ENCODE data around the gene NAA10. TPM values are rescaled to one million over a fixed set of nuclear protein-coding genes. Genes with fewer than 3 reads are reported as not detected.

Gene NAA10
- total RNA-seq, 4 donors from 2014 or later, result 48.0 to 152 (median 73.8) TPM

- WGBS, 2 donors, result 81% methylated on average over 10 of the region's 12 CpGs; no CpG with 5 or more reads in 1 of the 2 donors
- H3K27me3 ChIP-seq, result no peaks in the 10 kb centered on the region
- H3K9me3 ChIP-seq, result no peaks in the 10 kb centered on the region
- no peaks in the 10 kb centered on the region for H3K36me3 ChIP-seq
- TF ChIP-seq POLR2A (IDR thresholded peaks at IDR 0.05) (no peak), EP300 (IDR thresholded peaks at IDR 0.05) (no peak), CTCF (IDR thresholded peaks at IDR 0.05) (no peak)
- H3K4me3 ChIP-seq, result no peak overlapping the region
- no peak for DNase-seq (ENCODE audit: low spot score in 2 of 2)
- peaks cover 0 to 21% (median 2%) of the 10 kb centered on the region in 4 donors for H3K4me1 ChIP-seq
- no peak overlapping the region for H3K27ac ChIP-seq
Measured at GRCh38 chrX:153907456-153907855, 27.4 kb downstream of the NAA10 start.

- Histone ChIP-seq H3K36me3 (no peaks in the 10 kb centered on the region), H3K27me3 (no peaks in the 10 kb centered on the region), H3K9me3 (no peaks in the 10 kb centered on the region), H3K27ac (no peak overlapping the region), H3K4me3 (no peak overlapping the region), H3K4me1 (peaks cover 0 to 31% (median 2%) of the 10 kb centered on the region in 4 donors)
- no peak for TF ChIP-seq EP300 (IDR thresholded peaks at IDR 0.05)
- no peak for TF ChIP-seq CTCF (IDR thresholded peaks at IDR 0.05)
- TF ChIP-seq POLR2A (IDR thresholded peaks at IDR 0.05), result no peak
- WGBS, 2 donors, result 77 to 90% methylated on average over 2 to 17 of the region's 27 CpGs
- no peak for DNase-seq (ENCODE audit: low spot score in 2 of 2)
Measured at GRCh38 chrX:153906126-153906917, 28.5 kb downstream of the NAA10 start.

GRCh38 chrX:153905481-153906095, 29.2 kb downstream of the NAA10 start:
- H3K4me3 ChIP-seq, result peak overlapping the region in 1 of 4 donors; percentile 33
- H3K36me3 ChIP-seq, result no peaks in the 10 kb centered on the region
- no peaks in the 10 kb centered on the region for H3K9me3 ChIP-seq
- H3K27me3 ChIP-seq, result no peaks in the 10 kb centered on the region
- TF ChIP-seq CTCF (IDR thresholded peaks at IDR 0.05), result no peak
- no peak for TF ChIP-seq POLR2A (IDR thresholded peaks at IDR 0.05)
- no peak for TF ChIP-seq EP300 (IDR thresholded peaks at IDR 0.05)
- DNase-seq (ENCODE audit: low spot score in 2 of 2), result no peak
- H3K4me1 ChIP-seq, result peaks cover 0 to 38% (median 5%) of the 10 kb centered on the region in 4 donors
- WGBS, 2 donors, result 83 to 90% methylated on average over 8 to 10 of the region's 32 CpGs
- no peak overlapping the region for H3K27ac ChIP-seq

GRCh38 chrX:153903991-153904957, 30.6 kb downstream of the NAA10 start, which contains the start of gene AVPR2:
Gene AVPR2, plus strand, starts transcription at chrX:153904673. Its CDS starts 473 bp downstream, at chrX:153905146.
- peak within 1 kb of the TSS in 2 of 4 donors; percentile 34 to 61 for H3K27ac ChIP-seq
- H3K4me1 ChIP-seq, result peaks cover 0 to 39% (median 6%) of the 10 kb centered on the region in 4 donors
- no peaks in the 10 kb centered on the region for H3K36me3 ChIP-seq
- no peaks in the 10 kb centered on the region for H3K9me3 ChIP-seq
- H3K27me3 ChIP-seq, result no peaks in the 10 kb centered on the region
- DNase-seq (ENCODE audit: low spot score in 2 of 2), result no peak
- 34 to 60% methylated on average over 9 to 26 of the region's 26 CpGs for WGBS, 2 donors
- H3K4me3 ChIP-seq, result peak within 1 kb of the TSS in 1 of 4 donors; percentile 33
- TF ChIP-seq EP300 (IDR thresholded peaks at IDR 0.05) (no peak), CTCF (IDR thresholded peaks at IDR 0.05) (no peak), POLR2A (IDR thresholded peaks at IDR 0.05) (no peak)

Data from tibial nerve (tissue), 4 donors.